Heart left ventricle (tissue), 16 donors: ENCODE results near the gene ACAD11. TPM values are rescaled to one million over a fixed set of nuclear protein-coding genes. Genes with fewer than 3 reads are reported as not detected.

ENCODE experiments used
- ATAC-seq, 4 donors: fragments of 200-7000 bp; cut with Tn5 transposase; one replicate each; pipeline ENCODE4 v1.9.1; 2020 to 2022; ENCODE audit warnings: moderate library complexity in 4 of 4, mild to moderate bottlenecking in 3 of 4, moderate number of reproducible peaks in 1 of 4
- DNase-seq, 5 donors: peaks; one replicate each; pipeline ENCODE4 v3.0.0-alpha.2; 2020
- H3K27ac ChIP-seq, 12 donors: fragments of 200-600 bp; sonication (generic) in 4 of 12; one replicate each; pipeline versions ENCODE4 v1.5.0 to v1.8.0; 2016 to 2022; ENCODE audit warnings: mild to moderate bottlenecking in 2 of 12
- H3K27me3 ChIP-seq, 9 donors: fragments of 200-600 bp; sonication (generic) in 2 of 9; one replicate each; pipeline versions ENCODE4 v1.5.1 to v1.8.0; 2016 to 2022; ENCODE audit warnings: mild to moderate bottlenecking in 3 of 9
- H3K36me3 ChIP-seq, 9 donors: fragments of 200-600 bp; sonication (generic) in 2 of 9; one replicate each; pipeline versions ENCODE4 v1.5.0 to v1.8.0; 2018 to 2022; ENCODE audit warnings: mild to moderate bottlenecking in 2 of 9
- H3K4me1 ChIP-seq, 12 donors: fragments of 200-600 bp; sonication (generic) in 4 of 12; one replicate each; pipeline versions ENCODE4 v1.5.0 to v1.8.0; 2016 to 2022; ENCODE audit warnings: mild to moderate bottlenecking in 3 of 12
- H3K4me3 ChIP-seq, 12 donors: fragments of 200-600 bp; sonication (generic) in 4 of 12; one replicate each; pipeline versions ENCODE4 v1.5.0 to v1.8.0; 2017 to 2022; ENCODE audit warnings: mild to moderate bottlenecking in 9 of 12, moderate library complexity in 4 of 12
- H3K9me3 ChIP-seq, 12 donors: fragments of 200-600 bp; sonication (generic) in 4 of 12; one replicate each; pipeline versions ENCODE4 v1.5.0 to v1.8.0; 2016 to 2022; ENCODE audit warnings: mild to moderate bottlenecking in 1 of 12
- CTCF ChIP-seq, 12 donors: fragments of 200-600 bp; sonication (generic) in 4 of 12; IDR thresholded peaks; one replicate each; pipeline versions ENCODE4 v1.5.0 to v1.8.0; 2018 to 2022; ENCODE audit warnings: antibody characterized with exemption in 12 of 12, mild to moderate bottlenecking in 5 of 12
- POLR2A ChIP-seq, 2 donors: fragments of 450-650 bp; IDR thresholded peaks; one replicate each; pipeline ENCODE4 v1.6.1; 2017; ENCODE audit warnings: antibody characterized with exemption in 2 of 2, mild to moderate bottlenecking in 2 of 2, moderate library complexity in 2 of 2
- WGBS, 4 donors: extraction: QIAGEN DNeasy Blood & Tissue Kit in 2 of 4; methylation state at CpG; one replicate each; pipeline versions ENCODE4 v1.1.5 to v1.1.7; 2013 to 2018; 5-methylcytosine and 5-hydroxymethylcytosine counted together
- intact Hi-C, 10 donors: fragments of 100-400 bp; cut with DNase I; formaldehyde crosslinking; loops; one replicate each; pipeline versions ENCODE4 v1.11.1 to v1.14.2; 2022
- polyA plus RNA-seq, 2 donors: library from polyadenylated mRNA; stranded (reverse); fragments of 200-250 nt; gene quantifications; one replicate each; pipeline ENCODE4 v1.2.3, GENCODE V29; 2013
- total RNA-seq, 9 donors: library from RNA; depleted of rRNA in 2 of 9; stranded (reverse); fragments of >200 nt in 2 of 9; fragmentation: NEBNext Ultra II Directional in 3 of 9; extraction: Animal tissue kit (Norgen Biotek cat#: 25700) in 3 of 9; gene quantifications; one replicate each; pipeline versions ENCODE4 v1.1.0 to v1.2.4, GENCODE V29; 2016 to 2023
- donor health status: ischemic (EF 13 %, LVEDD 7.1; RV severe dilation, severe dysfunction).
- donor health status: healthy with polysubstance abuse.
- donor health status: DM: no; HTN: yes; CAD: no.
- donor health status: DM: no; HTN: no; CAD: no.
- donor health status: ischemic (EF 25% LVEDD 6.9; RV normal size, moderate dysfunction).
- donor health status: ischemic (EF 25% LVEDD 5.7; RV mildly dilated, moderate dysfunction).
- donor health status: healthy.
- donor health status: DM: yes; HTN: yes; CAD: no.
- donor health status: ischemic (EF 35%, LVEDD 5.7; RV mildly dilated, moderate dysfunction).
- donor health status: nonischemic (EF 11% LVEDD 7.7; RV severe dilation, severe dysfunction).
- donor health status: DM: yes; HTN: yes; CAD: no.
- donor health status: PGD.
- donor health status: ischemic (EF 29% LVEDD 5.4; RV normal size, mild dysfunction).
- donor health status: nonischemic (EF 23%, LVEDD 6.1; RV moderate dilation, normal function).

ACAD11 gene
- total and polyA plus RNA-seq, 11 donors: 8.9 to 38.8 (median 23.1) TPM

GRCh38 chr3:132690040-132690439 is 30.4 kb upstream of the ACAD11 start:
- DNase-seq (no peak), ATAC-seq (peak in 2 of 4 donors; percentile 32 to 44)
- intact Hi-C loops: no loop called here
- no peak overlapping the region for H3K4me3 ChIP-seq
- H3K36me3 ChIP-seq: peaks cover 0 to 100% (median 99%) of the 10 kb centered on the region in 9 donors
- H3K4me1 ChIP-seq: peaks cover 0 to 11% (median 0%) of the 10 kb centered on the region in 12 donors
- 50 to 67% (median 56%) methylated on average over 4 of the region's 4 CpGs for WGBS, 4 donors
- no peaks in the 10 kb centered on the region for H3K27me3 ChIP-seq
- H3K27ac ChIP-seq: peak overlapping the region in 6 of 12 donors; percentile 2 to 37 (median 12)
- TF ChIP-seq CTCF (IDR thresholded peaks at IDR 0.05) (no peak), POLR2A (IDR thresholded peaks at IDR 0.05) (no peak)
- H3K9me3 ChIP-seq: no peaks in the 10 kb centered on the region

GRCh38 chr3:132682201-132682600 is 22.6 kb upstream of the ACAD11 start:
- no peak overlapping the region for H3K4me3 ChIP-seq
- H3K4me1 ChIP-seq: no peaks in the 10 kb centered on the region
- peaks cover 0 to 100% (median 100%) of the 10 kb centered on the region in 9 donors for H3K36me3 ChIP-seq
- H3K27me3 ChIP-seq: no peaks in the 10 kb centered on the region
- H3K27ac ChIP-seq: no peak overlapping the region
- DNase-seq (no peak), ATAC-seq (no peak)
- no peaks in the 10 kb centered on the region for H3K9me3 ChIP-seq
- intact Hi-C loops: no loop called here
- TF ChIP-seq CTCF (IDR thresholded peaks at IDR 0.05): no peak
- no peak for TF ChIP-seq POLR2A (IDR thresholded peaks at IDR 0.05)

GRCh38 chr3:132681421-132681820 is 21.8 kb upstream of the ACAD11 start:
- WGBS, 4 donors: 97 to 99% (median 97%) methylated on average over 3 of the region's 3 CpGs
- H3K4me1 ChIP-seq: no peaks in the 10 kb centered on the region
- no peak for ATAC-seq
- H3K9me3 ChIP-seq: no peaks in the 10 kb centered on the region
- peaks cover 0 to 100% (median 100%) of the 10 kb centered on the region in 9 donors for H3K36me3 ChIP-seq
- DNase-seq: no peak
- no peak overlapping the region for H3K27ac ChIP-seq
- intact Hi-C loops: no loop called here
- no peaks in the 10 kb centered on the region for H3K27me3 ChIP-seq
- TF ChIP-seq CTCF (IDR thresholded peaks at IDR 0.05): no peak
- TF ChIP-seq POLR2A (IDR thresholded peaks at IDR 0.05): no peak
- H3K4me3 ChIP-seq: no peak overlapping the region

GRCh38 chr3:132679911-132680310 is 20.3 kb upstream of the ACAD11 start:
- Histone ChIP-seq H3K4me3 (no peak overlapping the region), H3K27me3 (no peaks in the 10 kb centered on the region), H3K4me1 (no peaks in the 10 kb centered on the region), H3K27ac (no peak overlapping the region), H3K9me3 (no peaks in the 10 kb centered on the region), H3K36me3 (peaks cover 0 to 100% (median 100%) of the 10 kb centered on the region in 9 donors)
- intact Hi-C loops: loop anchor here in 1 of 10 donors (5.0 kb wide), 1 partner anchor 37 kb away; no protein-coding TSS in a partner anchor
- TF ChIP-seq CTCF (IDR thresholded peaks at IDR 0.05) (no peak), POLR2A (IDR thresholded peaks at IDR 0.05) (no peak)
- ATAC-seq (no peak), DNase-seq (no peak)
- WGBS, 4 donors: 87 to 96% (median 94%) methylated on average over 5 of the region's 5 CpGs
